ENCODE results near the gene PADI1. TPM values are rescaled to one million over a fixed set of nuclear protein-coding genes. Genes with fewer than 3 reads are reported as not detected.
"Not testable (repeated sequence)": the region's sequence is repeated elsewhere in the genome, so short reads cannot be mapped to it uniquely, and the experiment has no call there.

The PADI1 gene
- polyA plus RNA-seq, 1 donor: not detected

DNA sequence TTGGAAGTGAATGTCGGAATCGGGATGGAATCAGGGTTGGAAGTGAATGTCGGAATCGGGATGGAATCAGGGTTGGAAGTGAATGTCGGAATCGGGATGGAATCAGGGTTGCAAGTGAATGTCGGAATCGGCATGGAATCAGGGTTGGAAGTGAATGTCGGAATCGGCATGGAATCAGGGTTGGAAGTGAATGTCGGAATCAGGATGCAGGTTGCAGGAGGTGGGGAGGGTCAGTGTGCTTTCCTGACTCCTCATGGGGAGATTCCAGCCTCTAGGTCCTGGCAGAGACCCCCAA, 36.8 kb downstream of the PADI1 start:
- H3K27ac ChIP-seq (ENCODE audit: low read length); H3K36me3 ChIP-seq (ENCODE audit: control insufficient read depth, insufficient read depth, low read length); H3K4me1 ChIP-seq (ENCODE audit: control insufficient read depth, insufficient read depth, low read length); DNase-seq; H3K27me3 ChIP-seq (ENCODE audit: control insufficient read depth, insufficient read depth, low read length); H3K4me3 ChIP-seq (ENCODE audit: low read length); H3K9me3 ChIP-seq (ENCODE audit: control insufficient read depth, low read depth, low read length): not testable (repeated sequence)
- no CpG with 5 or more reads among the region's 11 CpGs for WGBS (ENCODE audit: insufficient coverage, low lambda C conversion rate)

DNA sequence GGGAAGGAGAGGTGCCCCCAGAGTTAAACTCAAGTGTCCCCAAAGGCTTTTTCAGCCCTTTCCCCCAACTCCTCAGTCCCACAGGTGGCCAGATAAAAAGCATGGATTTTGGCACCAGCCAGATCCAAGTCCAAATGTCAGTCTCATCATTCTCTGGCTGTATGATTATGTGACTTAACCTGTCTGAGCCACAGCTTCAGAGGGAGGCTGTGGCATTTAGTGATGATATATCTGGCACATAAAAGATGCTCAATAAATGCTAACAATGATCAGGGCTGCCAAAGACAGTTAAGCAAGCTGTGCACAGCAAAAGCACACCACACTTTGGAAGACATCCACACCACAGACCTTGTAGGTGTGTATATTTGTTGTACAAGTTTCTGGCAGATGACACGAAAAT, 38.3 kb downstream of the PADI1 start:
- Histone ChIP-seq H3K36me3 (ENCODE audit: control insufficient read depth, insufficient read depth, low read length) (no peaks in the 10 kb centered on the region), H3K4me3 (ENCODE audit: low read length) (no peak overlapping the region), H3K9me3 (ENCODE audit: control insufficient read depth, low read depth, low read length) (no peaks in the 10 kb centered on the region), H3K27me3 (ENCODE audit: control insufficient read depth, insufficient read depth, low read length) (peaks cover 12% of the 10 kb centered on the region), H3K27ac (ENCODE audit: low read length) (no peak overlapping the region), H3K4me1 (ENCODE audit: control insufficient read depth, insufficient read depth, low read length) (no peaks in the 10 kb centered on the region)
- DNase-seq: no peak
- WGBS (ENCODE audit: insufficient coverage, low lambda C conversion rate): no CpG with 5 or more reads among the region's 1 CpG

DNA sequence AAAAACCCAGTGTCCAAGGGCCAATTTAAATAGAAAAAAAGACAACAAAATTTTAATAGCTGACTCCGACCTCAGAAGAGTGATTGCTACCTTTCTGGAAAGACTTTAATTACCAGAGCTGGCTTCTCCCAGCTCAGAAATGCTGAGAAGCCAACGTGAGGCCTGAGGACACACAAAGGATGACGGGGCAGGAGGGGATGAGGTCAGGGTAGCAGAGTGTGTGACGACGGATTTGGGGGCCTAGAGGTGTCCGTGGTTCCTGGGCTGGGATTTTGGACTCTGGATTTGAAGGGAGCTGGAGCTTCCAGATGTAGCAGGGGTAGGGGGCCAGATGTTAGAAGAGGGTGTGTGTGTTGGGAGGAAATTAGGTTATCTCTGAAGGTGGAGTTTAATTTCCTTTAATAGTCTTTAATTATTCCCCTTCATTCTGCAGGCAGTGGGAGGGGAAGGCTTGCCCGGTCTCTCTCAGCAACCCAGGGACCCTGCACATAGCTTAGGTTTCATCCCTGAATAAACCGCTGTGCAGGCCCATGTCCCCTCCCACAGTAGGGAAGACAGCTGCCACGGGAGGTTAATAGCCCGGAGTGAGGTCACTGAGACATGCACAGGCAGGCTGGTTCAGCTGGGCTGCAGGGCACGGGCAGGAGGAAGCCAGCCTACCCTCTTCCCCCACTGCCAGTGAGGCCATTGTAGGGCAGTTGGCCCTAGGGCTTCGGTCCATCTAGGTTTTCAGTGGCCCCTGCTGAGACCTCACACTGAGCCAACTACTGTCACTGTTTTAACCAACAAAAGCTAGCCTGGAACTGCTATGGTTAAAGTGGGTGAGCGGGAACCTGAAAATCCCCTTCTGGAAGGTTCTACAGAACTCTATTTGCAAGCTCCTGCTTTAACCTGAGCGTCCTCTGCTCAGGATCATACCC, 40.2 kb downstream of the PADI1 start:
- no peak for DNase-seq
- H3K27me3 ChIP-seq (ENCODE audit: control insufficient read depth, insufficient read depth, low read length): peaks cover 8% of the 10 kb centered on the region
- no peak overlapping the region for H3K4me3 ChIP-seq (ENCODE audit: low read length)
- H3K27ac ChIP-seq (ENCODE audit: low read length): no peak overlapping the region
- no peaks in the 10 kb centered on the region for H3K36me3 ChIP-seq (ENCODE audit: control insufficient read depth, insufficient read depth, low read length)
- WGBS (ENCODE audit: insufficient coverage, low lambda C conversion rate): 40% methylated on average over 1 of the region's 14 CpGs
- no peaks in the 10 kb centered on the region for H3K9me3 ChIP-seq (ENCODE audit: control insufficient read depth, low read depth, low read length)
- no peaks in the 10 kb centered on the region for H3K4me1 ChIP-seq (ENCODE audit: control insufficient read depth, insufficient read depth, low read length)

DNA sequence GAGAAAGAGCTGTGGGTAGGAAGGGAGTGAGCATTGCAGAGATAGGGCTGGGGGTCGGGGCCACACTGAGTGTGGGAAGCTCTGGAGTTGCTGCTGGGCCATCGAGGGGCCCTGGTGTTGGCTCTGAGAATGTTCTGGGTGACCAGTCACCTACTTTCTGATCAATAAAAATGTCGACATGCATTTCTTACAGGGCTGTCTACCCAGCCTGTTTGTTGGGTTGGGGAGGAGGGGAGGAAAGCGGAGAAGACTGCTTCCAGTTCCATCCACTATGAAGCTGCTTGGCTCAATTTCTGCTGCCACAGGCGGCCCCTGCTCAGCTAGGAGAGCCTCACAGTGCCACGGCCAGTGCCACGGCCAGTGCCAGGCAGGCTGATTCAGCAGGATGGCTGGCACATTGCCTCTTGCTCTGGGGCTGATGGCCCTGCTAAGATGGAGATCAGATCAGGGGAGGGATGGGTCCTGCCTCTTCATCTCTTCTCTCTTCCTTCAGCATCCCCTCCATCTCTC, 40.9 kb downstream of the PADI1 start:
- no peaks in the 10 kb centered on the region for H3K36me3 ChIP-seq (ENCODE audit: control insufficient read depth, insufficient read depth, low read length)
- H3K9me3 ChIP-seq (ENCODE audit: control insufficient read depth, low read depth, low read length): no peaks in the 10 kb centered on the region
- H3K27ac ChIP-seq (ENCODE audit: low read length): no peak overlapping the region
- H3K4me1 ChIP-seq (ENCODE audit: control insufficient read depth, insufficient read depth, low read length): no peaks in the 10 kb centered on the region
- peaks cover 5% of the 10 kb centered on the region for H3K27me3 ChIP-seq (ENCODE audit: control insufficient read depth, insufficient read depth, low read length)
- no CpG with 5 or more reads among the region's 7 CpGs for WGBS (ENCODE audit: insufficient coverage, low lambda C conversion rate)
- DNase-seq: no peak
- H3K4me3 ChIP-seq (ENCODE audit: low read length): no peak overlapping the region

DNA sequence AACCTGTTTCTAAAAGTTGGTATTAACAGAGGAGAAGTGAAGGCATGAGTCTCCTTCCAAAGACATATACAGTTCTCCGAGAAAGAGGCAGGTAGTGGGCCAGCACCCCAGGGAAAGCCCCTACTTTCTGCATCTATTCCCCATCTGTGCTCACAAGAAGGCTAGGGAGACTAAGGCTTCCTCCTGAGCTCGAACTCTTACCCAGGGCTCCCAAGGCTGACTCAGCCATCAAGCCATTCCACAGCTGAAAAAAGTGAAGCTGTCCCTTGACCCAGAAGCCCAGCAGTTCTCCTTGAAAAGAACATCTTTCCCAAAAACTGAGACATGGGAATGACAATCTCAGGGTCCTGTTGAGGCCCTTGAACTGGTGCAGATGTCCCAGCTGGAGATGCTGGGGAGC, 42.0 kb downstream of the PADI1 start:
- no peaks in the 10 kb centered on the region for H3K36me3 ChIP-seq (ENCODE audit: control insufficient read depth, insufficient read depth, low read length)
- H3K9me3 ChIP-seq (ENCODE audit: control insufficient read depth, low read depth, low read length): no peaks in the 10 kb centered on the region
- H3K27ac ChIP-seq (ENCODE audit: low read length): no peak overlapping the region
- H3K27me3 ChIP-seq (ENCODE audit: control insufficient read depth, insufficient read depth, low read length): peaks cover 3% of the 10 kb centered on the region
- no CpG with 5 or more reads among the region's 2 CpGs for WGBS (ENCODE audit: insufficient coverage, low lambda C conversion rate)
- no peak for DNase-seq
- H3K4me3 ChIP-seq (ENCODE audit: low read length): no peak overlapping the region
- H3K4me1 ChIP-seq (ENCODE audit: control insufficient read depth, insufficient read depth, low read length): no peaks in the 10 kb centered on the region

DNA sequence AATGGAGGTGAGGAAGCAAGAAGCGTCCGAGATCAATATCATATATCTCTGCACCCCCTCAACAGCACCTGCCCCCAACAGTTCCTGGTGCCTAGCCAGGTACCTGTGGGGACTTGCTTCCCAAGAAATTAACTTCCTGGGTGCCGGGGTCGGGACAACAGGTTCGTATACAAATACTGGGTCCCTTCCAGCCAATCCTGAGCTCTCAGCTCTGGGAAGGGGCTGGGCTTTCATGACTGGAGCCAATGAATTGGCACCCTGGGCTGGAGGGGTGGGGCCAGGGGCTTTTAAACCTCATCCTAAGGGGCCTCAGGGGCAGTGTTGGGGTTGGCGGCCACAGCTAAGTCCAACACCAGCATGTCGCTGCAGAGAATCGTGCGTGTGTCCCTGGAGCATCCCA, 43.9 kb downstream of the PADI1 start, which contains the start of gene PADI3:
Gene PADI3 (plus strand): TSS at position 318 of the 400 bp plus-strand sequence. CDS start 40 bp downstream, at position 358.
- Histone ChIP-seq H3K4me1 (ENCODE audit: control insufficient read depth, insufficient read depth, low read length) (no peaks in the 10 kb centered on the region), H3K36me3 (ENCODE audit: control insufficient read depth, insufficient read depth, low read length) (no peaks in the 10 kb centered on the region), H3K4me3 (ENCODE audit: low read length) (no peak within 1 kb of the TSS), H3K9me3 (ENCODE audit: control insufficient read depth, low read depth, low read length) (no peaks in the 10 kb centered on the region), H3K27ac (ENCODE audit: low read length) (no peak within 1 kb of the TSS), H3K27me3 (ENCODE audit: control insufficient read depth, insufficient read depth, low read length) (peaks cover 3% of the 10 kb centered on the region)
- no peak for DNase-seq
- no CpG with 5 or more reads among the region's 9 CpGs for WGBS (ENCODE audit: insufficient coverage, low lambda C conversion rate)

DNA sequence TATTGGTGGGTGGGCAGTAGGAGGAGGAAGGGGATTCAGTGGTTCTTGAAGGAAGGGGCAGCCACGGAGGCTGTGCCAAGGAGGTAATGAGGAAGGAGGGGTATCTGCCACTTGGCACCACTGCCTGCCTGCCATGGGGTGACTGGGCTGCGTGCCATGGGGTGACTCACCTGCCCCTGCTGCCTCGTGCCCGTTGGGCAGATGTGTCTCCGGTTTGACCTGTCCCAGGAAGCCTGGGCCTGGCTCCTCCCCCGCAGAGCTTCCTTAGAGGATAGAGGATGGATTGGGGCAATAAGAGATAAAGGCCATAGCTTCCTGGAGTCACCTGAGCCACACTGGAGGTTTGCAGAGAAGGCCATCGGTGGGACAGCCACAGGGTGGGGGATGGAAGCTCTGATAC, 45.7 kb downstream of the PADI1 start:
- peaks cover 3% of the 10 kb centered on the region for H3K27me3 ChIP-seq (ENCODE audit: control insufficient read depth, insufficient read depth, low read length)
- no peak overlapping the region for H3K27ac ChIP-seq (ENCODE audit: low read length)
- no peaks in the 10 kb centered on the region for H3K4me1 ChIP-seq (ENCODE audit: control insufficient read depth, insufficient read depth, low read length)
- H3K4me3 ChIP-seq (ENCODE audit: low read length): no peak overlapping the region
- no peaks in the 10 kb centered on the region for H3K9me3 ChIP-seq (ENCODE audit: control insufficient read depth, low read depth, low read length)
- peak in 1 of 2 donors; percentile 31 for DNase-seq
- no CpG with 5 or more reads among the region's 7 CpGs for WGBS (ENCODE audit: insufficient coverage, low lambda C conversion rate)
- no peaks in the 10 kb centered on the region for H3K36me3 ChIP-seq (ENCODE audit: control insufficient read depth, insufficient read depth, low read length)

DNA sequence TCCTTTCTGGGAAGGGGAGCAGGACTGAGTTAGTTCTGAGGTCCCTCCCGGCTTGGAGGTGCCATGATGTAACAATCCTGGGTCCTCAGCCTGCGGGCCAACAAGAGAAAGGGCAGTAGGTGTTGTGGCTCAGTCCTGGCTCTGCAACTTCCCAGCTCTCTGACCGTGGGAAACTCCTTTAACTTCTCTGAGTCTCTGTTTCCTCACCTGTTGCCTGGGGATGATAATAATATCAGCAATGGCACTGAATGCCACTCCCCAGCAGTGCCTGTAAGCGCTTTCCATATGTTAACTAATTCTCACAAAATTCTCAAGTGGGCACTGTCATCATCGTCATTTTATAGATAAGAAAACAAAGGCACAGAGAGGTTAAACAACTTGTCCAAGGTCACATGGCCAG, 46.3 kb downstream of the PADI1 start:
- no peak overlapping the region for H3K27ac ChIP-seq (ENCODE audit: low read length)
- WGBS (ENCODE audit: insufficient coverage, low lambda C conversion rate): no CpG with 5 or more reads among the region's 5 CpGs

DNA sequence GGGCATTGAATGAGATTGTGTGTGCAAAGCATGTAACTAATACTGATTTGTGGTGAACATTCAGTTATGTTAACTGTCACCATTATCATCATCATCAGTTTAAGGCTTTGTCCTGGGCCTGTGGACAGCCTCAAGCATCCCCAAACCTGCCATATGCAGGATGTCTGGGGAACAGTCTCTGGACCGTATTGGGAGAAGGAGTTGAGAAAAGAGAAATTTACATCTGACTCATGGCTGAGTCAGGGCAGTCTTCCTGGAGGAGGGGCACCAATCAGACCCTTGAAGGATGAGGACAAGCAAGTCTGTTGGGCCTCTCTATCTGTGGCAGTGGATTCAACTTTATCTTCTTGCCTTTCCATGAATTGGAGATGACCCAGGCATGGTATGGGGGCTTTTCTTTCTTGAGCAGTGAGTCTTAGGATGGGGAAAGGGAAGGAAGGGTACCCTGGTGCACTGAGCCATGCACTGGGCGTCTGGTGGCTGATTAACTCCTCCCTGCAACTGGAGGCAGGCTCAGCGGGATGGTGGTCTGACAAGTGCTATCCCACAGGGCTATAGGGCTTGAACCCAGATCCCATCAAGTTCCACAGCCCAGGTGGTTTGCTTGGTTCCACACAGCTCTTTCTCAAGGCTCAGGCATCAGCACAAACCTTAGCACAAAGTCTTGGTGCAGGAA, 46.9 kb downstream of the PADI1 start:
- H3K9me3 ChIP-seq (ENCODE audit: control insufficient read depth, low read depth, low read length): no peaks in the 10 kb centered on the region
- DNase-seq: no peak
- H3K4me1 ChIP-seq (ENCODE audit: control insufficient read depth, insufficient read depth, low read length): no peaks in the 10 kb centered on the region
- H3K36me3 ChIP-seq (ENCODE audit: control insufficient read depth, insufficient read depth, low read length): no peaks in the 10 kb centered on the region
- H3K27me3 ChIP-seq (ENCODE audit: control insufficient read depth, insufficient read depth, low read length): peaks cover 3% of the 10 kb centered on the region
- no peak overlapping the region for H3K4me3 ChIP-seq (ENCODE audit: low read length)
- no CpG with 5 or more reads among the region's 3 CpGs for WGBS (ENCODE audit: insufficient coverage, low lambda C conversion rate)
- no peak overlapping the region for H3K27ac ChIP-seq (ENCODE audit: low read length)

More for the DNA sequence above, 46.3 kb downstream of the PADI1 start:
- DNase-seq: no peak
- Histone ChIP-seq H3K9me3 (ENCODE audit: control insufficient read depth, low read depth, low read length) (no peaks in the 10 kb centered on the region), H3K36me3 (ENCODE audit: control insufficient read depth, insufficient read depth, low read length) (no peaks in the 10 kb centered on the region), H3K27me3 (ENCODE audit: control insufficient read depth, insufficient read depth, low read length) (peaks cover 3% of the 10 kb centered on the region), H3K4me3 (ENCODE audit: low read length) (no peak overlapping the region), H3K4me1 (ENCODE audit: control insufficient read depth, insufficient read depth, low read length) (no peaks in the 10 kb centered on the region)

DNA sequence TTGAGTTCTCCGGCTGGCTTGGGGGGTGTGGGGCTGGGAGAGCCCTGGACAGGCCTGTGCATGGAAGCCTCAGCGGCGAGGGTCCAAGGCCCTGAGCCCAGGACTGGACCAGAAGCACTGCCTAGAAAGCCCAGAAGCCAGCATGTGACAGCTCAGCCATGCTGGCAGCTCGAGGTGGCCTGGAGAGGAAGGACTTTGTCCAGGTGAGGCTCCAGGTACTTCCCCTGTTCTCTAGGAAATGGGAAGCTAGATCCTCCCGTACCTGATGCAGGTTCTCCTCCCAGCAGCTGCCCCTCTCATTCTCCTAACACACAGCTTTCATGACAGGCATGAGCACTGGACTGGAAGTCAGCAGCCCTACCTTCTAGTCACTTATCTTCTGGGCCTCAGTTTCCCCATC, 50.4 kb downstream of the PADI1 start:
- no peaks in the 10 kb centered on the region for H3K9me3 ChIP-seq (ENCODE audit: control insufficient read depth, low read depth, low read length)
- no peaks in the 10 kb centered on the region for H3K36me3 ChIP-seq (ENCODE audit: control insufficient read depth, insufficient read depth, low read length)
- H3K4me1 ChIP-seq (ENCODE audit: control insufficient read depth, insufficient read depth, low read length): no peaks in the 10 kb centered on the region
- peaks cover 2% of the 10 kb centered on the region for H3K27me3 ChIP-seq (ENCODE audit: control insufficient read depth, insufficient read depth, low read length)
- H3K4me3 ChIP-seq (ENCODE audit: low read length): no peak overlapping the region
- no peak overlapping the region for H3K27ac ChIP-seq (ENCODE audit: low read length)
- DNase-seq: no peak
- WGBS (ENCODE audit: insufficient coverage, low lambda C conversion rate): no CpG with 5 or more reads among the region's 5 CpGs
